SKM-1 treated with dmso at 0.1 percent for 144 hours (cell line): ENCODE results near the gene NR6A1.

Source experiments
- DNase-seq: peaks from one replicate; lab custom pipeline; 2025; ENCODE audit not compliant: unreplicated experiment; lab: John Stamatoyannopoulos, UW

Gene NR6A1

DNA sequence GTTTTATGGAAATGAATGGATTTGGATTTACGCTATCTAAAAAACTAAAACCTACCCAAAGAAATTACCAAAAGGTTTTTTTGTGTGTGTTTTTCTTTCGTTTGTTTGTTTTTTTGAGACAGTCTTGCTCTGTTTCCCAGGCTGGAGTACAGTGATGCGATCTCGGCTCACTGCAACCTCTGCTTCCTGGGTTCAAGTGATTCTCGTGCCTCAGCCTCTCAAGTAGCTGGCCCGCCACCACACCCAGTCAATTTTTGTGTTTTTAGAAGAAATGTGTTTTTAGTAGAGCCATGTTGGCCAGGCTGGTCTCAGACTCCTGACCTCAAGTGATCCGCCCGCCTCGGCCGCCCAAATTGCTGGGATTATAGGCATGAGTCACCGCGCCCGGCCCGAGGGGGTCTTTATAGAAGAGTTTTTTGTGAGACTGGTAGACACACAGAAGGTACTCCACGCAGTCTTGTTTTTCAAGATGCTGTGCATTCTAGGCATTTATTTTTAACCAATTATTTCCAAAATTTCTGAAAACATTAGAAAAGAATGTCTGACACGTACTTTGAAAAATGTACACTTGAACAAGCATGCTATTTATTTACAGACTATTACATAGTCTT is 75.7 kb downstream of the NR6A1 start:
- no peak for DNase-seq

DNA sequence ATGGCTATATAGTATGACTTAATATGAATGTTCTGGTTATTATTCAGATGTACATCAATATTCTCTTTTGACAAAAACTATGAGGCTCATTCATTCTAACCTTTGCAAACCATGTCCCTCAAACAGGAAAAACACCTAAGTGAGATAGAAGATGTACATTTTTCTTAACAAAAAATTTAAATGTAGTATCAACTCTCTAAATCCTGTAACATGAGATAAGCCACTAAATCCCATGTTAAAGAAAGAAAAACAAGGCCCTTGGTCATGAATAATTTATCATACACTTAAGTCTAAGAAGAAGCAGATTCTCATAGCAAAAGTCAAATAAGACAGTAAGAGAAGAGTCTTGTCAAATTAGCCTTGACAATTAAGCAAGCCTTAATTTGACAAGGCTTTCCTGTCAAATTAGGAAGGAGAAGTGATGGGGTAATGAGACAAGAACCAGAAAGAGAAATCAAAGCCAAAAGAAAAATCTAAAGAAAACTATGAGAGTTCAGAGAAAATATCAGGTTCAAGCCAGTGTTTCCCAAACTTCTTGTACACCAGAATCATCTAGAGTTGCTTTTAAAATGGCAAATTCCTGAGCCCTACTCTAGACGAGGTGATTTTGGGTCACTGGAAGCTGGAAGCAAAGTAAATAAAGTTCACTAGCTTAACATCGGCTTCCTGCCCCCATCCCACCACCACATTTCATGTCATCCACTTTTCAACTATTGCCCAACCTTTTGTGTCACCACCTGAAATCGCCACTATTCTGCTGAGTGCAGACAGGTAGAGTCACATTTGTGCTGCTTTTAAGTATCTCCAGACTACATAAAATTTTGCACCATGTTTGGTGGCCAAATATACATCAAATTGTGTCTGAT is 76.5 kb downstream of the NR6A1 start:
- no peak for DNase-seq

GRCh38 chr9:124693403-124693802 is 77.7 kb downstream of the NR6A1 start:
- no peak for DNase-seq

DNA sequence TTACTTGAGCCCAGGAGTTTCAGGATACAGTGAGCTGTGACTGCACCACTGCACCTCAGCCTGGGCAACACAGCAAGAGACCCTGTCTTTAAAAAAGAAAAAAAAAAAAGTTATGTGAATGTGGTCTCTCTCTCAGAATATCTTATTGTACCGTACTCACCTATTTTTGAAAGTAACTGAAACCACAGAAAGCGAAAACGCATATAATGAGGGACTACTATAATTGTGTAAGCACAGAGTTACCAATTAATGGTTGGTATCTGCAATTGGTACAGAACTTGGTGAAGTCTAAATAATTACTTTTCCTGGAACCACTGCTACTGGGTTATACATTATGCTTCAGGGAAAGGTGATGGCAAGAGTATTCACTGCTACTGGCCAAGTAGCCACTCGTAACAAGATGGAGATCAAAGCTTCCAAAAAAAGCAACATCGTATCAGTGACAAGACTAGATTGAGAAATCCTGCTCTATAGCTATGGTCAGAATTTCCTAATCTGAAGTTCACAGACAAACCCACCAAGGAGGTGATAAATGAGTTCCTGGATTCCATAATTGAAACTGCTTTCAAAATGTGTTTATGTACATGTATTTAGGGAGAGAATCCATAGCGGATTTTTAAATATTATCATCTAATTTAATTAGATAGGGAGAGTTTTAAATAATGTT is 82.7 kb downstream of the NR6A1 start:
- DNase-seq, result no peak

DNA sequence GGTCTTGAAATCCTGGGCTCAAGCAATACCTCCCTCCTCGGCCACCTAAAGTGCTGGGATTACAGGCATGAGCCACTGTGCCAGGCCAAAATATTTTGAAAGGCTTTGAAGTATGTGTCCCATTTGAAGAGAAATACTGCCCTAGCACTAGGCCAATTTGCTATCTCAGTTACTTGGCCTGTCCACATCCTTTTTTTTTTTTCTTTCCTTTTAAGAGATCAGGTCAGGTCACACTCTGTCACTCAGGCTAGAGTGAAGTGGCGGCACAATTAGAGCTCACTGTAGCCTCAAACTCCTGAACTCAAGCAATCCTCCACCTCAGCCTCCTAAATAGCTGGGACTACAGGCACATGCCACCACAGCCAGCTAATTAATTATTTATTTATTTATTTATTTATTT is 84.2 kb downstream of the NR6A1 start:
- DNase-seq, result no peak

GRCh38 chr9:124685217-124685616 is 85.9 kb downstream of the NR6A1 start:
- DNase-seq, result no peak

- no peak for DNase-seq
Measured at GRCh38 chr9:124684169-124684568, 86.9 kb downstream of the NR6A1 start.

DNA sequence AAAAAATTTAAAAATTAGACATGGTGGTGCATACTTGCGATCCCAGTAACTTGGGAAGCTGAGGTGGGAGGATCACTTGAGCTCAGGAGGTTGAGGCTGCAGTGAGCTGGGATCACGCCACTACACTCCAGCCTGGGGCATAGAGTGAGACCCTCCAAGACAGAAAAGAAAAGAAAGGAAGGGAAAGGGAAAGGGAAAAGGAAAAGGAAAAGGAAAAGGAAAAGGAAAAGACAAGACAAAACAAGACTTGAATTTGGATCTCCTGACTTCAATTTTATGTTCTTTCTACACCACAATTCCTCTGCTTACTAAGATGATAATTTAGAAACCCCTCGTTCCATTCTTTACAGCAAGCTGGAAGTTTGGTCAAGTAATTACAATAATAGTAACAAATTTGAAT is 88.1 kb downstream of the NR6A1 start:
- DNase-seq, result no peak

DNA sequence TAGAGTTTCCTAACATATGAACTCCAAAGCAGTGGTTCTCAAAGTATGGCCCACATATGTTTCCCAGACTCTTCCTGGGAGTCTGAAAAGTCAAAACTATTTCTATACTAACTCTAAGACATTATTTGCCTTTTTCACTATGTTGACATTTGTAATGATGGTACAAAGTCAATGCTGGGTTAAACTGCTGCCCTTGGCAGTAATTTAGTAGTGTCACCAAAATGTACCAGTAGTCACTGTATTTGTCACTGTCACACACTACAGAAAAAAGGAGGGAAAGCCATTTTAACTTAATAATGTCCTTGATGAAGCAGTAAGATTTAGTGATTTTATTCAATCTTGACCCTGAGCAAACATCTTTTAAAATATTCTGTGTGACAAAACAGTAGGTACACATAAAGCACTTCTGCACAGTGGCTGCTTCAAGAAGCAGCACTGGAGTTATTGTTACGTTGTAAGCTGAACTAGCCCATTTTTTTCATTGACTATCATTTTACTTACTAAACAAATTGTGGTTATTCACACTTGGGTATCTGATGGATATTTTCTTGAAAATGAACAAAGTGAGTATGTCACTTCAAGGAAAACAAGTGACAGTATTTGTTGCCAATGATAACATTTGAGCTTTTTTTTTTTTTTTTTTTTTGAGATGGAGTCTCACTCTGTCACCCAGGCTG is 90.3 kb downstream of the NR6A1 start:
- no peak for DNase-seq

GRCh38 chr9:124680049-124680448 is 91.1 kb downstream of the NR6A1 start:
- no peak for DNase-seq

- no peak for DNase-seq
Measured at GRCh38 chr9:124676159-124676551, 95.0 kb downstream of the NR6A1 start.

- no peak for DNase-seq
Measured at GRCh38 chr9:124675261-124676158, 95.6 kb downstream of the NR6A1 start.

DNA sequence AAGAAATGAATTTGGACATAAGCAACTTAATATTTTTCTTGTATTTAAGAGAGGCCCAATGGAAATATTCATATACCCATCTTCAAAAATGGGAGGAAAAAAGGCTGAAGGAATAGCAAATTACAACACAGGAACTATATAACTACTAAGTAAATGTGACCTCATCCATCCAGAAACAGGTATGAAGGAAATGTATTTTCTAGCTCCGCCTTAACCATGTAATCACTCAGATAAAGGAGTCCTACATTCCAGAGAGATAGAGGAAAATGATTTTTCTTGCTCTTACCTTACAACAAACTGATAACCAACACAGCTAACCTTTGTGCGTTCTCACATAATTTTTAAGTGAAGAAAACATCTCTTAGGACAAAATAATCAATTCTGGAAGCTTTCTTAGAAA is 96.5 kb downstream of the NR6A1 start:
- no peak for DNase-seq

GRCh38 chr9:124673063-124673462 is 98.0 kb downstream of the NR6A1 start:
- DNase-seq, result no peak

DNA sequence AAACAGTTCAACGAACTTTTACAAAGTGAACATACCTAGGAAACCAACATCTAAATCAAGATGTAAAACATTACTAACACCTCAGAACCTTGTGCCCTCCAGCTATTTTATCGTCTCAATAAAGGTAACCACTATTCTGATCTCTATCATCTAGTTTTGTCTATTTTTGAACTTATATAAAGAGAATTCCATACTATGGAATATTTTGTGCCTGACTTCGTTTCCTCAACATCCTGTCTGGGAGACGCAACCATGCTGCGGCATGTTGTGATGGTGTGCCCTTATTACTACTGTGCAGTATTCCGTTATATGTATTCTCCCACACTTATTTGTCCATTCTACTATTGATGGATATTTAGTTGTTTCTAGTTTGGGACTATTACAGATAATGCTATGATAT is 99.2 kb downstream of the NR6A1 start:
- DNase-seq, result no peak

DNA sequence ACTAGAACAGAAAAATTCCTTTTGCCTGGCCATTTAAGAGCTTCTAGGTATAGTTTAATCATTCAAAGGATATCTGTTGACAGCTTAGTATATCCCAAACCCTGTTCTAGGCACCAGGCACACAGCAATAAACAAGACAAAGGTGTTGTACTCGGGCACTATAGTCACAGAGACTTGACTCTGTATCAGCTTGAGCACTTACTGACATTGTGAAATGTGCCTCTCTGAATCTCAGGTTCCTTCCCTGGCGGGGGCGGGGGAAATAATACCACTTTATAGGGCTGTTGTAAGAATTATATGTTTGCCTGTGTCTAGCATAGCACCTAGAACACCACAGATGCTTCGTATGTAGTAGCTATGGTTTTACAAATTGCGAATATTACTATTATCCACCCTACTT is 104.5 kb downstream of the NR6A1 start:
- no peak for DNase-seq

- DNase-seq, result no peak
Measured at GRCh38 chr9:124665391-124666058, 105.6 kb downstream of the NR6A1 start.

GRCh38 chr9:124664143-124664542 is 107.0 kb downstream of the NR6A1 start:
- no peak for DNase-seq

GRCh38 chr9:124663046-124663961 is 107.8 kb downstream of the NR6A1 start:
- DNase-seq, result no peak
